GM12878 (cell line): Measurements from ENCODE around the gene ZSCAN23. TPM values are rescaled to one million over a fixed set of nuclear protein-coding genes. Genes with fewer than 3 reads are reported as not detected.

Experiments used
- ATAC-seq: fragments of 200-7000 bp; cut with Tn5 transposase; 3 replicates; pipeline ENCODE4 v1.9.1; 2020; ENCODE audit warnings: mild to moderate bottlenecking, moderate library complexity
- BruUV-seq: library from RNA; stranded (reverse); fragments of 400-500 nt; replicated peaks from 2 replicates; lab custom pipeline; 2021; lab: Mats Ljungman, UMichigan
- CTCF ChIA-PET: fragments of 300-600 bp; sonication (Branson Sonifier 250); formaldehyde crosslinking; extraction: SDS; loops from one replicate; lab custom pipeline; 2021; ENCODE audit warnings: inconsistent platforms; lab: Yijun Ruan, JAX
- POLR2A ChIA-PET: fragments of 350-600 bp; formaldehyde crosslinking; extraction: SDS; loops from one replicate; lab custom pipeline; 2021; ENCODE audit warnings: inconsistent platforms; lab: Charles Lee
- RAD21 ChIA-PET: fragments of 300-600 bp; sonication (Branson Sonifier 250); formaldehyde crosslinking; loops from one replicate; lab custom pipeline; 2023; ENCODE audit warnings: antibody characterized with exemption; ENCODE audit not compliant: unreplicated experiment; lab: Charles Lee
- SMC1A ChIA-PET: fragments of 300-600 bp; sonication (Branson Sonifier 250); formaldehyde crosslinking; loops from one replicate; lab custom pipeline; 2023; ENCODE audit not compliant: unreplicated experiment, uncharacterized antibody; lab: Charles Lee
- DNase-seq: peaks from one replicate; pipeline ENCODE4 v3.0.0-alpha.2; 2011; ENCODE audit warnings: low read depth, low spot score
- FAIRE-seq: peaks from 3 replicates; lab custom pipeline; 2011; peaks lifted over from hg19 to GRCh38; lab: Jason Lieb, UNC
- H2AFZ ChIP-seq: 2 replicates; pipeline ENCODE4 v1.6.0; 2011; ENCODE audit warnings: low read depth, low read length, control low read depth; ENCODE audit not compliant: control insufficient read depth
- H3K27ac ChIP-seq: 2 replicates; pipeline ENCODE4 v1.5.1; 2011; ENCODE audit warnings: control low read depth; ENCODE audit not compliant: control insufficient read depth, insufficient read depth
- H3K27me3 ChIP-seq, 2 experiments: replicated peaks in 1 of 2; 2 replicates each; pipeline versions ENCODE4 v1.6.0 to v1.6.1; 2011; ENCODE audit warnings: low read length in 1 of 2; ENCODE audit not compliant: control insufficient read depth in 2 of 2, insufficient read depth in 2 of 2
- H3K36me3 ChIP-seq, 2 experiments: 2 replicates each; pipeline ENCODE4 v1.5.1; 2011; ENCODE audit warnings: low read length in 1 of 2; ENCODE audit not compliant: control insufficient read depth in 2 of 2, insufficient read depth in 2 of 2
- H3K4me1 ChIP-seq: 2 replicates; pipeline ENCODE4 v1.6.1; 2011; ENCODE audit warnings: mild to moderate bottlenecking, low read length, moderate library complexity, mixed read lengths; ENCODE audit not compliant: control insufficient read depth, insufficient read depth
- H3K4me2 ChIP-seq: 2 replicates; pipeline ENCODE4 v1.6.0; 2011; ENCODE audit warnings: control low read depth; ENCODE audit not compliant: control insufficient read depth, insufficient read depth
- H3K4me3 ChIP-seq: fragments of 200-600 bp; sonication (generic); 2 replicates; pipeline ENCODE4 v1.5.1; 2016
- H3K79me2 ChIP-seq: 2 replicates; pipeline ENCODE4 v1.6.0; 2011; ENCODE audit warnings: low read length; ENCODE audit not compliant: control insufficient read depth, insufficient read depth
- H3K9ac ChIP-seq: 2 replicates; pipeline ENCODE4 v1.8.0; 2011; ENCODE audit warnings: low read length, control low read depth, mixed read lengths; ENCODE audit not compliant: control insufficient read depth, insufficient read depth
- H3K9me3 ChIP-seq: replicated peaks from 3 replicates; pipeline ENCODE4 v1.5.1; 2011; ENCODE audit warnings: mild to moderate bottlenecking, low read length; ENCODE audit not compliant: control insufficient read depth, insufficient read depth
- H4K20me1 ChIP-seq: 2 replicates; pipeline ENCODE4 v1.6.0; 2011; ENCODE audit not compliant: control insufficient read depth, insufficient read depth
- BCL11A ChIP-seq: IDR thresholded peaks from 2 replicates; pipeline ENCODE4 v1.6.1; 2011; ENCODE audit warnings: low read depth, low read length
- CBX5 ChIP-seq: sonication (generic); IDR thresholded peaks from 2 replicates; pipeline ENCODE4 v1.6.1; 2016; ENCODE audit warnings: low read depth, moderate library complexity, mild to moderate bottlenecking, inconsistent platforms
- EED ChIP-seq: sonication (generic); IDR thresholded peaks from 2 replicates; pipeline ENCODE4 v1.6.1; 2016; ENCODE audit warnings: antibody characterized with exemption, low read depth
- EP300 ChIP-seq, 2 experiments: fragments of 150-350 bp in 1 of 2; IDR thresholded peaks; 2 replicates each; pipeline ENCODE4 v1.6.1; 2011 to 2012; ENCODE audit warnings: low read depth in 2 of 2, low read length in 2 of 2, borderline replicate concordance in 1 of 2, improper control_type of control experiment in 1 of 2, inconsistent platforms in 1 of 2; ENCODE audit not compliant: control insufficient read depth in 1 of 2
- IRF4 ChIP-seq: IDR thresholded peaks from 2 replicates; pipeline ENCODE4 v1.6.1; 2011; ENCODE audit warnings: low read depth, low read length
- JUND ChIP-seq: IDR thresholded peaks from 2 replicates; pipeline ENCODE4 v1.6.1; 2012; ENCODE audit warnings: low read depth, mild to moderate bottlenecking, low read length, improper control_type of control experiment, moderate library complexity
- MTA3 ChIP-seq: IDR thresholded peaks from 2 replicates; pipeline ENCODE4 v1.6.1; 2012; ENCODE audit warnings: low read length, inconsistent platforms, borderline replicate concordance
- in situ Hi-C: fragments of 300-500 bp; cut with MboI; formaldehyde crosslinking; loops from 9 replicates; pipeline ENCODE4 v1.14.3; 2018; ENCODE audit warnings: mixed read lengths
- intact Hi-C: fragments of 100-400 bp; cut with micrococcal nuclease; formaldehyde crosslinking; loops from one replicate; pipeline ENCODE4 v1.14.2; 2022; ENCODE audit not compliant: unreplicated experiment
- polyA plus RNA-seq, 11 experiments: library from polyadenylated mRNA; depleted of rRNA in 4 of 11; unstranded in 6 of 11; stranded (reverse) in 5 of 11; fragments of >200 nt; fragmentation: Nextera tagmentation in 4 of 11; fragmentation: Illumina TruSeq in 1 of 11; extraction: Ambion mirVana in 4 of 11; extraction: Trizol in 1 of 11; gene quantifications; 1 replicate in 1 of 11; 2 replicates in 10 of 11; pipeline versions ENCODE4 v1.2.1 to v1.2.3, GENCODE V29; 2011 to 2016; ENCODE audit warnings: inconsistent platforms in 2 of 11, missing spikeins in 2 of 11, low read depth in 1 of 11
- total RNA-seq, 4 experiments: library from RNA; depleted of rRNA in 3 of 4; stranded (reverse); fragments of >200 nt in 3 of 4; fragmentation: Illumina TruSeq in 1 of 4; extraction: Trizol in 1 of 4; gene quantifications; 2 replicates each; pipeline versions ENCODE4 v1.2.1 to v1.2.3, GENCODE V29; 2013 to 2021
- TF ChIP-seq, protein P1 (sequence below): fragments of 450-650 bp; IDR thresholded peaks from 2 replicates; pipeline ENCODE4 v1.6.1; 2017; ENCODE audit warnings: mild to moderate bottlenecking, moderate library complexity

The ZSCAN23 gene
- total and polyA plus RNA-seq, 10 of the 15 experiments (the other 5 are each of a cell fraction or from before 2014, with no cell fraction given): 0.04 to 2.3 (median 0.84) TPM

DNA sequence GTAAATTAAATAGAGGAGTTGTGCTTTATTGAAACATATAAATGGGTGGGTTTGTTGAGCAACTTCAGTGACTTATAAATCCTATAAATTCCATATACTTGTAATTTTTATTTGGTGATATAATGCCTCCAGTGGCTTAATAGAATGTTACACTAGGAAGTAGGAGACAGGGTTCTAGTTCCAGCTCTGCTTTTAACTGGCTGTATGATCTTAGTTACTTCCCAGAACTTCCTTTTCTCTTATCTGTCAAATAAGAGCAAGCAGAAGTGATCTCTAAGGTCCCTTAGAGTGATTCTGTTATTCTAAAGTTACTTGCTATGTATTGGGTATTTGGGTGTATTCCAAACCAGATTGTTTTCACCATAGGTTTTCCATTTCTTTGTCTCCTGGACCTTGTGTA, 10.2 kb downstream of the ZSCAN23 start:
- TF ChIP-seq EP300 (IDR thresholded peaks at IDR 0.05; ENCODE audit: borderline replicate concordance in 1 of 2, control insufficient read depth in 1 of 2, low read depth in 2 of 2, low read length in 2 of 2) (no peak), MTA3 (no peak), CBX5 (no peak), IRF4 (no peak), EED (no peak), JUND (no peak), BCL11A (no peak)
- TF ChIP-seq, protein P1, sequence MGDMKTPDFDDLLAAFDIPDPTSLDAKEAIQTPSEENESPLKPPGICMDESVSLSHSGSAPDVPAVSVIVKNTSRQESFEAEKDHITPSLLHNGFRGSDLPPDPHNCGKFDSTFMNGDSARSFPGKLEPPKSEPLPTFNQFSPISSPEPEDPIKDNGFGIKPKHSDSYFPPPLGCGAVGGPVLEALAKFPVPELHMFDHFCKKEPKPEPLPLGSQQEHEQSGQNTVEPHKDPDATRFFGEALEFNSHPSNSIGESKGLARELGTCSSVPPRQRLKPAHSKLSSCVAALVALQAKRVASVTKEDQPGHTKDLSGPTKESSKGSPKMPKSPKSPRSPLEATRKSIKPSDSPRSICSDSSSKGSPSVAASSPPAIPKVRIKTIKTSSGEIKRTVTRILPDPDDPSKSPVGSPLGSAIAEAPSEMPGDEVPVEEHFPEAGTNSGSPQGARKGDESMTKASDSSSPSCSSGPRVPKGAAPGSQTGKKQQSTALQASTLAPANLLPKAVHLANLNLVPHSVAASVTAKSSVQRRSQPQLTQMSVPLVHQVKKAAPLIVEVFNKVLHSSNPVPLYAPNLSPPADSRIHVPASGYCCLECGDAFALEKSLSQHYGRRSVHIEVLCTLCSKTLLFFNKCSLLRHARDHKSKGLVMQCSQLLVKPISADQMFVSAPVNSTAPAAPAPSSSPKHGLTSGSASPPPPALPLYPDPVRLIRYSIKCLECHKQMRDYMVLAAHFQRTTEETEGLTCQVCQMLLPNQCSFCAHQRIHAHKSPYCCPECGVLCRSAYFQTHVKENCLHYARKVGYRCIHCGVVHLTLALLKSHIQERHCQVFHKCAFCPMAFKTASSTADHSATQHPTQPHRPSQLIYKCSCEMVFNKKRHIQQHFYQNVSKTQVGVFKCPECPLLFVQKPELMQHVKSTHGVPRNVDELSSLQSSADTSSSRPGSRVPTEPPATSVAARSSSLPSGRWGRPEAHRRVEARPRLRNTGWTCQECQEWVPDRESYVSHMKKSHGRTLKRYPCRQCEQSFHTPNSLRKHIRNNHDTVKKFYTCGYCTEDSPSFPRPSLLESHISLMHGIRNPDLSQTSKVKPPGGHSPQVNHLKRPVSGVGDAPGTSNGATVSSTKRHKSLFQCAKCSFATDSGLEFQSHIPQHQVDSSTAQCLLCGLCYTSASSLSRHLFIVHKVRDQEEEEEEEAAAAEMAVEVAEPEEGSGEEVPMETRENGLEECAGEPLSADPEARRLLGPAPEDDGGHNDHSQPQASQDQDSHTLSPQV: no peak
- no peak overlapping the region for H3K4me2 ChIP-seq
- CTCF ChIA-PET: no interaction called here
- H3K4me3 ChIP-seq: no peak overlapping the region
- no TSS peak for BruUV-seq
- H4K20me1 ChIP-seq: no peaks in the 10 kb centered on the region
- SMC1A ChIA-PET: interaction anchor here (0.6 to 1.0 kb wide), 3 partner anchors 8 to 85 kb away, joined by 3 read pairs; no protein-coding TSS in a partner anchor
- H3K9me3 ChIP-seq: no peaks in the 10 kb centered on the region
- H3K79me2 ChIP-seq: no peaks in the 10 kb centered on the region
- no peak overlapping the region for H3K9ac ChIP-seq
- ATAC-seq: no peak
- no peak overlapping the region for H2AFZ ChIP-seq
- no peaks in the 10 kb centered on the region for H3K36me3 ChIP-seq
- no peak for DNase-seq
- POLR2A ChIA-PET: interaction anchor here (0.7 kb wide), 1 partner anchor 40 kb away, joined by 3 read pairs; no protein-coding TSS in a partner anchor
- FAIRE-seq: no peak
- no peak overlapping the region for H3K27ac ChIP-seq
- in situ Hi-C loops (no loop called here), intact Hi-C loops (no loop called here)
- no peaks in the 10 kb centered on the region for H3K4me1 ChIP-seq
- RAD21 ChIA-PET: no interaction called here
- H3K27me3 ChIP-seq: no peaks in the 10 kb centered on the region
